Small intestine (tissue), 7 donors: ENCODE measurements around the gene HSFX4. TPM values are rescaled to one million over a fixed set of nuclear protein-coding genes. Genes with fewer than 3 reads are reported as not detected.

Experiments
- DNase-seq, 2 donors: peaks; one replicate each; pipeline versions ENCODE4 v3.0.0 to v3.0.0-alpha.2; 2013
- FAIRE-seq: peaks from 2 replicates; lab custom pipeline; 2012; peaks lifted over from hg19 to GRCh38; lab: Jason Lieb, UNC
- H3K27ac ChIP-seq, 3 donors: one replicate each; pipeline ENCODE4 v1.5.1; 2013; ENCODE audit warnings: low read length in 2 of 3, mild to moderate bottlenecking in 2 of 3, control low read depth in 1 of 3, inconsistent platforms in 1 of 3, low read depth in 1 of 3, moderate library complexity in 1 of 3
- H3K27me3 ChIP-seq, 3 donors: one replicate each; pipeline ENCODE4 v1.6.1; 2013; ENCODE audit warnings: low read length in 3 of 3, inconsistent platforms in 1 of 3; ENCODE audit not compliant: control insufficient read depth in 3 of 3, insufficient read depth in 3 of 3
- H3K36me3 ChIP-seq, 3 donors: one replicate each; pipeline ENCODE4 v1.6.1; 2013; ENCODE audit warnings: low read length in 3 of 3, inconsistent platforms in 1 of 3, low read depth in 1 of 3, mild to moderate bottlenecking in 1 of 3, moderate library complexity in 1 of 3; ENCODE audit not compliant: control insufficient read depth in 3 of 3, insufficient read depth in 2 of 3
- H3K4me1 ChIP-seq, 3 donors: one replicate each; pipeline ENCODE4 v1.6.1; 2013; ENCODE audit warnings: low read length in 2 of 3, inconsistent platforms in 1 of 3, low read depth in 1 of 3, mild to moderate bottlenecking in 1 of 3, moderate library complexity in 1 of 3; ENCODE audit not compliant: control insufficient read depth in 3 of 3, insufficient read depth in 2 of 3
- H3K4me3 ChIP-seq, 3 donors: one replicate each; pipeline ENCODE4 v1.5.1; 2013; ENCODE audit warnings: low read length in 3 of 3, control low read depth in 1 of 3, inconsistent platforms in 1 of 3, low read depth in 1 of 3, mild to moderate bottlenecking in 1 of 3, moderate library complexity in 1 of 3
- H3K9me3 ChIP-seq, 2 donors: one replicate each; pipeline ENCODE4 v1.6.1; 2013; ENCODE audit warnings: low read depth in 1 of 2, low read length in 1 of 2; ENCODE audit not compliant: control insufficient read depth in 2 of 2, insufficient read depth in 1 of 2
- WGBS, 3 donors: extraction: QIAGEN DNeasy Blood & Tissue Kit; methylation state at CpG; one replicate each; pipeline ENCODE4 v1.1.7; 2013; 5-methylcytosine and 5-hydroxymethylcytosine counted together
- polyA plus RNA-seq, 4 donors: library from polyadenylated mRNA; stranded (reverse) in 3 of 4; unstranded in 1 of 4; fragments of 200-250 nt in 3 of 4; fragments of 120-200 nt in 1 of 4; gene quantifications; one replicate each; pipeline versions ENCODE4 v1.2.1 to v1.2.3, GENCODE V29; 2013
- donor health status: healthy with polysubstance abuse.
- donor health status: control.
- donor health status: control.
- donor health status: Bipolar disorder and iron deficiency.
- donor health status: healthy.

The HSFX4 gene
- polyA plus RNA-seq, 4 donors: 0.06 TPM; not detected in 3

GRCh38 chrX:149950681-149951080, 21.3 kb downstream of the HSFX4 start:
- peaks cover 0 to 4% (median 0%) of the 10 kb centered on the region in 3 donors for H3K36me3 ChIP-seq
- H3K27ac ChIP-seq: no peak overlapping the region
- H3K4me3 ChIP-seq: no peak overlapping the region
- DNase-seq (peak; percentile 15 to 30), FAIRE-seq (no peak)
- 7 to 21% (median 10%) methylated on average over 1 of the region's 1 CpG for WGBS, 3 donors
- no peaks in the 10 kb centered on the region for H3K4me1 ChIP-seq
- no peaks in the 10 kb centered on the region for H3K9me3 ChIP-seq
- no peaks in the 10 kb centered on the region for H3K27me3 ChIP-seq

- WGBS, 3 donors: 71 to 87% (median 85%) methylated on average over 2 of the region's 2 CpGs
- Histone ChIP-seq H3K4me3 (no peak overlapping the region), H3K36me3 (peaks cover 0 to 6% (median 0%) of the 10 kb centered on the region in 3 donors), H3K4me1 (no peaks in the 10 kb centered on the region), H3K27ac (no peak overlapping the region), H3K9me3 (no peaks in the 10 kb centered on the region), H3K27me3 (no peaks in the 10 kb centered on the region)
- FAIRE-seq (no peak), DNase-seq (no peak)
These were observed 32.2 kb downstream of the HSFX4 start for GRCh38 chrX:149961572-149961971.

- Histone ChIP-seq H3K27me3 (no peaks in the 10 kb centered on the region), H3K9me3 (no peaks in the 10 kb centered on the region), H3K36me3 (peaks cover 0 to 6% (median 0%) of the 10 kb centered on the region in 3 donors), H3K4me3 (no peak overlapping the region), H3K27ac (no peak overlapping the region), H3K4me1 (no peaks in the 10 kb centered on the region)
- FAIRE-seq: no peak
- DNase-seq: no peak
These were observed 32.6 kb downstream of the HSFX4 start for GRCh38 chrX:149962010-149962409.

GRCh38 chrX:149962859-149963757, 33.7 kb downstream of the HSFX4 start:
- FAIRE-seq: no peak
- Histone ChIP-seq H3K4me1 (no peaks in the 10 kb centered on the region), H3K4me3 (no peak overlapping the region), H3K9me3 (no peaks in the 10 kb centered on the region), H3K27ac (no peak overlapping the region), H3K36me3 (peaks cover 0 to 6% (median 0%) of the 10 kb centered on the region in 3 donors), H3K27me3 (no peaks in the 10 kb centered on the region)
- WGBS, 3 donors: 40 to 43% (median 41%) methylated on average over 9 of the region's 9 CpGs
- peak; percentile 46 to 47 for DNase-seq

GRCh38 chrX:149979126-149979644, 49.8 kb downstream of the HSFX4 start:
- Histone ChIP-seq H3K4me1 (no peaks in the 10 kb centered on the region), H3K4me3 (no peak overlapping the region), H3K36me3 (peaks cover 0 to 5% (median 0%) of the 10 kb centered on the region in 3 donors), H3K27me3 (no peaks in the 10 kb centered on the region), H3K27ac (no peak overlapping the region), H3K9me3 (no peaks in the 10 kb centered on the region)
- no peak for DNase-seq
- WGBS, 3 donors: 66 to 81% (median 81%) methylated on average over 3 of the region's 3 CpGs
- FAIRE-seq: no peak

Other genes with a start within 250 kb of the HSFX4 start
- not detected for gene MAGEA11, start 217.5 kb upstream of the HSFX4 start, polyA plus RNA-seq
- gene HSFX1, start 155.5 kb upstream of the HSFX4 start, polyA plus RNA-seq: 1 to 10 TPM in 1 of 4 donors, under 1 TPM in 1, not detected in 2; 0.37 to 3.2 TPM
- not detected for gene MAGEA9, start 147.6 kb upstream of the HSFX4 start, polyA plus RNA-seq
- under 1 TPM in 1 of 4 donors, not detected in 3; 0.10 TPM for gene MAGEA8, start 48.4 kb upstream of the HSFX4 start, polyA plus RNA-seq
- gene EOLA2, start 8.9 kb downstream of the HSFX4 start, polyA plus RNA-seq: 10 to 100 TPM; 22.6 to 31.6 (median 25.2) TPM